DMS153 treated with DMSO at 0.1 percent for 48 hours (cell line): ENCODE measurements around the gene NRG3.
"Not testable (repeated sequence)": the region's sequence is repeated elsewhere in the genome, so short reads cannot be mapped to it uniquely, and the experiment has no call there.

Experiments used
- DNase-seq: peaks from one replicate; lab custom pipeline; 2025; ENCODE audit not compliant: unreplicated experiment; lab: John Stamatoyannopoulos, UW

The NRG3 gene

GRCh38 chr10:82942286-82943099, 1067.5 kb downstream of the NRG3 start:
- no peak for DNase-seq

GRCh38 chr10:82943142-82943541, 1068.1 kb downstream of the NRG3 start:
- no peak for DNase-seq

- no peak for DNase-seq
Measured at GRCh38 chr10:82949816-82950575, 1075.0 kb downstream of the NRG3 start.

- DNase-seq: no peak
Measured at GRCh38 chr10:82953331-82953730, 1078.3 kb downstream of the NRG3 start.

- DNase-seq: no peak
Measured at GRCh38 chr10:82953909-82954308, 1078.9 kb downstream of the NRG3 start.

GRCh38 chr10:82960421-82961060, 1085.5 kb downstream of the NRG3 start:
- not testable (repeated sequence) for DNase-seq

- DNase-seq: no peak
Measured at GRCh38 chr10:82961864-82962263, 1086.9 kb downstream of the NRG3 start.

GRCh38 chr10:82966130-82966529, 1091.1 kb downstream of the NRG3 start:
- no peak for DNase-seq

- no peak for DNase-seq
Measured at GRCh38 chr10:82968533-82968932, 1093.5 kb downstream of the NRG3 start.

- peak; percentile 3 for DNase-seq
Measured at GRCh38 chr10:82969405-82969804, 1094.4 kb downstream of the NRG3 start.

GRCh38 chr10:82980321-82980720, 1105.3 kb downstream of the NRG3 start:
- no peak for DNase-seq

GRCh38 chr10:82981137-82981723, 1106.2 kb downstream of the NRG3 start:
- no peak for DNase-seq

GRCh38 chr10:82982110-82982608, 1107.2 kb downstream of the NRG3 start:
- DNase-seq: no peak

- no peak for DNase-seq
Measured at GRCh38 chr10:82986216-82986615, 1111.2 kb downstream of the NRG3 start.

GRCh38 chr10:83006479-83006878, 1131.5 kb downstream of the NRG3 start:
- not testable (repeated sequence) for DNase-seq

GRCh38 chr10:83007510-83007909, 1132.5 kb downstream of the NRG3 start:
- DNase-seq: no peak

GRCh38 chr10:83012866-83013265, 1137.9 kb downstream of the NRG3 start:
- DNase-seq: no peak

GRCh38 chr10:83017076-83017867, 1142.3 kb downstream of the NRG3 start:
- DNase-seq: no peak

GRCh38 chr10:83023662-83024061, 1148.7 kb downstream of the NRG3 start:
- no peak for DNase-seq
